GM19324 (cell line): Measurements from ENCODE around the gene RAPSN.
"Not testable (repeated sequence)": the region's sequence is repeated elsewhere in the genome, so short reads cannot be mapped to it uniquely, and the experiment has no call there.

Source experiments
- ATAC-seq: cut with Tn5 transposase; IDR thresholded peaks from one replicate; pipeline ENCODE4 v1.9.1; 2021; ENCODE audit warnings: mild to moderate bottlenecking, moderate library complexity; ENCODE audit not compliant: unreplicated experiment, low FRiP score

The RAPSN gene

DNA sequence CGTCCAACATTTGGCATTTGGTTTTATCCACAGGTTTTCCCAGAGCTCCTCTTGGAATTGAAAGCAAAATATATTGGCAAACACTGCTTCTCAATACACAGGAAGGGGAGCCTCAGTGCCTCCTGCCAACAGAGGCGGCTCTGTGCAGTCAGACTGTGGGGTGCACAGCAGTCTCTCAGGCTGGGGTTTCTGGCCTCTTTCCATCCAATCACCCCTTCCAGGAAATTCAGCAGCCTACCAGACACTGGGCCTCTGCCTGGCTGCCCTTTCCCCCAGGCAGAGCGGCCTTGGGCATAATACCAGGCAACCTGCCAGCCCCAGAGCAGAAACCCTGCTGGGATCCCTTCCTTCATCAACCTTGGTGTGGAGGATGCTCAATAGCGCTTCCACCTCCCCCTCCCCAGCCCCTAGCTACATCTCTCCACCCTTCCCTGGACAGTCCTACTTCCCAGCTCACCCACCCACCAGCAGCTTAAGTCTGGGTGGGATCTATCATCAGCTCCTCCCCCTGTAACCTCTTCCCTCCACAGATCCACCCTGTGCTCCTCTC is 17.8 kb upstream of the RAPSN start:
- ATAC-seq = no peak

DNA sequence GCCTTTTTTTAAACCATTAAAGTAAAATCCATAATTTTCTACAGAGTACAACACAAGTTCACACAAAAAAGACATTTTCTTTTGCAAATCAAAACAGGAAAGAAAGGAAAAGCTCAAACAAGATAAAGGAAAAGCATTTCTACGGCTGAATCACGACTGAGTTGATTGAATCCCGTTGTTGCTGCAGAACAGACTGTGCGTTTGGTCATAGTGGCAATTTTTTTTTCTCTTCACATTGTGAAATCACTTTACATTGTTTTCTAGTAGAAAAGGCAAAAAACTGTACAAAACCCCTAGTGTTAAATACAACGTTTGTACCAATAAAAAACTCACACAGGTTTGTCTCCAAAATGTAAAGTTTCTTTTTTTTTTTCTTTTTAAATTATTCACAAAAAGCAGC is 17.3 kb upstream of the RAPSN start:
- ATAC-seq = no peak

- no peak for ATAC-seq
Measured at GRCh38 chr11:47464483-47464882, 15.5 kb upstream of the RAPSN start.

DNA sequence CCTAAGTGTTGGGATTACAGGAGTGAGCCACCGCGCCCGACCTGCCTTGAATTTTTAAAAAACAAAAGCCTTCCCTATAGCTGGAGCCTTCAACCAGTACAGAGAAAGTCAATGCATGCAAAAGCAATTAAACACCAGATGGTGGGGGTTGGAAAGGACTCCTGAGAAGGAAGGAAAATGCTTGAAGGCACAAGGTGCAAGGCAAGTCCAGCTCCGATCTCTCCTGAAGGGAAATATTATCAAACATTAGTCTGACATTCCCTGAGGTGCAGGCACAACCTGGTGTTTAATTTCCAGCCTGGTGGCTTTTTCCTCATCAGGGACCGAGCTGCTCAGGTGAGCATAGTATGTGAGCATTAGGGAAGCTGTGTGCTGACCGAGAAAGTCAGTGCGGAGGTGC is 12.9 kb upstream of the RAPSN start:
- no peak for ATAC-seq

- no peak for ATAC-seq
Measured at GRCh38 chr11:47460571-47461235, 11.8 kb upstream of the RAPSN start.

DNA sequence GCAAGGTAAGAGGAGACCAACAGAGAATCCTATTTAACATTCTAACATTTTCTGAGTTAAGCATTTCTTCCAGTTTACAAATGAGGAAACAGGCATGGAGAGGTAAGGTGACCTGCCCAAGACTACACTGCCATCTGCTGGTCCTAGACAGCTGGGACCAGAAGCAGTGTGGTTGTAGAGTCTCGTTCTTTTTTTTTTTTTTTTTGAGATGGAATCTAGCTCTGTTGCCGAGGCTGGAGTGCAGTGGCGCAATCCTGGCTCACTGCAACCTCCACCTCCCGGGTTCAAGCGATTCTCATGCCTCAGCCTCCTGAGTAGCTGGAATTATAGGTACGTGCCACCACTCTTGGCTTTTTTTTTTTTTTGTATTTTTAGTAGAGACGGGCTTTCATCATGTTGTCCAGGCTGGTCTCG is 5.3 kb upstream of the RAPSN start:
- not testable (repeated sequence) for ATAC-seq

- no peak for ATAC-seq
Measured at GRCh38 chr11:47453365-47453764, 4.4 kb upstream of the RAPSN start.

- ATAC-seq = no peak
Measured at GRCh38 chr11:47451990-47452389, 3.1 kb upstream of the RAPSN start.

DNA sequence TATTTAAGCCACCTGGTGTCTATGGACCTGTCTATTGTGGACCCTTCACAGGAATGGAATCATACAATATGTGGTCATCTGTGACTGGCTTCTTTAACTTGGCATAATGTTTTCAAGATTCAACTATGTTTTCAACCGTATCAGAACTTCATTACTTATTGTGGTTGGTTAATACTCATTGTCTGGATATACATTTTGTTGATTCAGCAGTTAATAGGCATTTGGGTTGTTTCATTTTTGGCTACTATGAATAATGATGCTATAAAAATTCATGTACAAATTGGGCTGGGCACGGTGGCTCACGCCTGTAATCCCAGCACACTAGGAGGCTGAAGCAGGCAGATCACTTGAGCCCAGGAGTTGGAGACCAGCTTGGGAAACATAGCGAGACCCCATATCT is 2.5 kb upstream of the RAPSN start:
- ATAC-seq = no peak

DNA sequence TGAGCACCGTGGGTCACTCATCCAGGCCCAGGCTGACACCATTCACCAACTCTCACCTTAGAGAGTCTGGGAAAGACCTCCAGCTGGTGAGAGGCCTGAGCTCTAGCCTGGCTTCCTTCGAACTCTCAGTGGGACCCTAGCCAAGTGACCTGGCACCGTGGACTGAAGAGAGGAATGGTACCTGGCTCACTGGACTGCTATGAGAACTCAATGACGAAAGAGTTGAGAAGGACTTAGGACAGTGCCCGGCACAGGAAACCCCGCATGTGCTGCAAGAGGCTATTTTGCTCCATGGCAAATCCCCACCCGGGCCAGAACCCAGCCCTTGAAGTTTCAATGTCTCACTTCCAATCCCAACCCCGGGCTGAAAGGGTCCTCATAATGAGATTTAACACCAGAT is 605 bp upstream of the RAPSN start:
- no peak for ATAC-seq

GRCh38 chr11:47447906-47448305 is 1.0 kb downstream of the RAPSN start:
- ATAC-seq = no peak

DNA sequence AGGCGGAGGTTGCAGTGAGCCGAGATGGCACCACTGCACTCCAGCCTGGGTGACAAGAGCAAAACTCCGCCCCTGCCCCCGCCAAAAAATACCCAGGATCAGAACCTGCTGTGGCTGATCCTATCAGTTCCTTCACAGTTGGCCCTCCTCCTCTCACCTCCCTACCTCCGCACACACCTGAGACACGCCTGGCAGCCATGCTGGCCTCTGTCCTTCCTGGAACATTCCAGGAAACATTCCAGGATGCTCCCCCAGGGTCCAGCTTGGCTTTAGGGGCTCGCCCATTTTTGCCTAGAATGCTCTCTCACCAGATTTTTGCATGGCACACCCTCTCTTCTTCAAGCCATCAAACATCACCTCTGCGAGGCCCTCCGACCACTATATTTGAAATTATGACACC is 2.1 kb downstream of the RAPSN start:
- no peak for ATAC-seq

DNA sequence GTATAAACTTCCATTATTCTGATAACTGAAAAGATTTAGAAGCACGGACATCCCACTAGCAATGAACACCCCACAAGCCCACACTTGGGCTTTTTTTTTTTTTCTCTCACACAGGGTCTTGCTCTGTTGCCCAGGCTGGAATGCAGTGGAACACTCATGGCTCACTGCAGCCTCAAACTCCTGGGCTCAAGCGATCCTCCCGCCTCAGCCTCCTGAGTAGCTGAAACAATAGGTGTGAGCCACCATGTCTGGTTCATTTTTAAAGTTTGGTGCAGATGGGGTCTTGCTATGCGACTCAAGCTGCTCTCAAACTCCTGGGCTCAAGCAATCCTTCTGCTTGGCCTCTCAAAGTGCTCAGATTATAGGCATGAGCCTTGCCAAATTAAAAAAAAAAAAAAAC is 3.1 kb downstream of the RAPSN start:
- ATAC-seq = no peak

GRCh38 chr11:47443817-47444216 is 5.1 kb downstream of the RAPSN start:
- no peak for ATAC-seq

GRCh38 chr11:47443028-47443700 is 5.8 kb downstream of the RAPSN start:
- no peak for ATAC-seq

DNA sequence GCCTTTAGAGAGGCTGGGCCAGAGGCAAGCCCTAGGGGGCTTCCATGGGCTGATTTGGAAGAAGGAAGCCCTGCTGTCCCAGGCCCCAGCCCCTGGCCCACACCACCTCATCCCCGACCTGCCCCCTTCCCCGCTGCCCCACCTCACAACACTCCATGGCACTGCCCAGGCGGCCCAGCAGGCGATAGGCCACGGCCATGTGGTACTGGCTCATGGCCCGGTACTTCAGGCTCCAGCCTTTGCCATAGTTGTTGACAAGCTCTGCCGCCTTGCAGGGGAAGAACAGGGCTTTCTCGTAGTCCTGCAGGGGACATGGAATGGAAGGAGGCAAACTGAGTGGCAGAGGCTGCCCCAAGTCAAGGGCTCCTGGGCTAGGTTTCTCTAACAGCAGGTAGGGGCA is 6.4 kb downstream of the RAPSN start:
- ATAC-seq = no peak

- ATAC-seq = no peak
Measured at GRCh38 chr11:47441421-47441820, 7.5 kb downstream of the RAPSN start.

DNA sequence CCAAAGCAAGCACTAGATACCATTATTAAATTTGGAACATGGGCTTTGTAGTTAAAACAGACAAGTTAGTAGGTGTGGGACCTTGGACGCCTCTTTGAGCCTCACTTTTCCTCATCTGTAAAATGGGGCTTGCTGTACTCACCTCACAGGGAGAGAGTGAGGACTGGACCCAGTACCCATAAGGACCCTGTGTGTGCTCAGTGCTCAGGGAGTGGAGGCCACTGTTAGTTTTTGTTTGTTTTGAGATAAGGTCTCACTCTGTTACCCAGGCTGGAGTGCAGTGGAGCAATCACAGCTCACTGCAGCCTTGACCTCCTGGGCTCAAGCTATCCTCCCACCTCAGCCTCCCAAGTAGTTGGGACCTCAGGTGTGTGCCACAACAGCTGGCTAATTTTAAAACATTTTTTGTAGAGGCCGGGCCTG is 8.9 kb downstream of the RAPSN start:
- ATAC-seq = no peak

GRCh38 chr11:47438721-47439120 is 10.2 kb downstream of the RAPSN start:
- no peak for ATAC-seq

- no peak for ATAC-seq
Measured at GRCh38 chr11:47437746-47438418, 11.1 kb downstream of the RAPSN start.

DNA sequence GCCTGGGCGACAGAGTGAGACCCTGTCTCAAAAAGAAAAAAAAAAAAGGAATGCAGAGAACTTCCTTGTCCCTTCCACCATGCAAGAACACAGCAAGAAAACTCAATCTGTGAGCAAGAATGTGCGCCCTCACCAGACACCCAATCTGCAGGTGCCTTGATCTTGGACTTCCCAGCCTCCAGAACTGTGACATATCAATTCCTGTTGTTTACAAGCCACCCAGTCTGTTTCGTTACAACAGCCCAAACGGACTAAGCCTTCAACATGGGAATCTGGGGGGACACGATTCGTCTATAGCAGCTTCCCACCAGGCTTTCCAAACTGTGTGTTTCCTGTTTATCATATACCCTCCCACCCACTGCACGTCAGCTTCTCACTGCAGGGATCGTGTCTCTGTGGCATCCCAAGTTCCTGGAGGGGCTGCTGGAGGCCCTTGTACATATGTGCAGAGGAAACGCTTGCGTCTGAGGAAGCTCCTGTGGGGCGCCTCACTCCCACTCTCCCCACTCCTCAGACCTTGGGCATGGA is 11.7 kb downstream of the RAPSN start:
- ATAC-seq = no peak
